Activated CD8-positive, alpha-beta memory T cell treated with anti-CD3 and anti-CD28 coated beads for 48 hours (primary cell): ENCODE data around the gene NCKAP5L.

Experiments used
- DNase-seq, 3 experiments: peaks; one replicate each; pipeline ENCODE4 v3.0.0-alpha.2; 2020; ENCODE audit warnings: low read depth in 2 of 3, low spot score in 2 of 3

The NCKAP5L gene

DNA sequence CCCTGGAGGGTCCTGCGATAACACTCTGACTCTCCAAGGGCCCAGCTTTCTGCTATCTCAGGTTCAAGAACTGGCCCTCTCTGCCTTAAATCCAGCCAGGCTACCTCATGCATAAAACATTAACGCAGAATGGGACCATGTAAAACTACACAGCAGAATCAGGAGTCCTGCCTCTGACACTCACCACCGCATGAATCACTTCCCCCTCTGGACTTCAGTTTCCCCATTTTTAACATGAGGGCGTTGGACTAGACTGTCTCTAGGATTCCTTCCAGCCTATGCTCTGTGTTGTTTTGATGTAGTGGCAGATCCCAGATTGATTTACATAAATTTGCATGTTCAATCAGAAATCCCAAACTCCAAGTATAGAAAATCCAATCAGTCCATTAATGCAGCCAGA is 3.3 kb downstream of the NCKAP5L start:
- DNase-seq = no peak

DNA sequence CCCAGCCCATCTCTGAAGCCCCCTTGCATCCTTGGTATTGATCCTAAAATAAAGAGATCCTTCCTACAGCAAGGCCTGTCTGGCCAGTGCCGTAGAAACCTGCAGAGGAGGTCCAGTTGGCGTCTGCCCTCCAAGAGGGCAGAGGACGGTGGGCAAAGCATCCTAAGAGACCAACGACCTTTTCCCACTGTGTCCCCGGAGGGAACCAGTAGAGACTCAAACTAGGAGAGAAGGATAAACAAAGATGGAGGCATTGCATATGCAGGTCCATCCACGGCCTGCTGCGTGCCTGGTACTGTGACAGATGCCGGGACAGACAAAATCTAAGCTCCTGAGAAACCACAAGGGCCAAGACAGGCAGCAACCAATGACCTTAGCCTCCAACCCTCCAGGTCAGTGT is 3.8 kb downstream of the NCKAP5L start:
- DNase-seq = no peak

DNA sequence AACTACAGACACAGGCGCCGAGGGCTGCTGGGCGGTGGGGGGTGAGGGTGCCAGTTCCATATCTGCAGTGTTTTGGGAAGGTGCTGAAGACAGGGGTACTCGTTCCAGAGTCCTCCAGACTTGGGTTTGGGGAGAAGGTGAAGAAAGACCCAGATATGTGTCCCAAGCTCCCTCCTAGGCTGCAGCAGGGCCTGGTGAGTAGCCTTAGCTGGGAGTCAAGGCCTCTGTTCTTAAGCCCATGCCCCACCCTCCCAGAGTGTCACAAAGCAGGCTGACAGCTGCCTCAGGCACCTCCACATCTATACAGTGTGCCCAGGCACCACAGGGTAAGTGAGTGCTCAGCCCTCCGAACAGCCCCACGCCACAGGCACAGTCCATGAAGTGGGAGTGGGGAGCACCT is 4.3 kb downstream of the NCKAP5L start:
- no peak for DNase-seq

DNA sequence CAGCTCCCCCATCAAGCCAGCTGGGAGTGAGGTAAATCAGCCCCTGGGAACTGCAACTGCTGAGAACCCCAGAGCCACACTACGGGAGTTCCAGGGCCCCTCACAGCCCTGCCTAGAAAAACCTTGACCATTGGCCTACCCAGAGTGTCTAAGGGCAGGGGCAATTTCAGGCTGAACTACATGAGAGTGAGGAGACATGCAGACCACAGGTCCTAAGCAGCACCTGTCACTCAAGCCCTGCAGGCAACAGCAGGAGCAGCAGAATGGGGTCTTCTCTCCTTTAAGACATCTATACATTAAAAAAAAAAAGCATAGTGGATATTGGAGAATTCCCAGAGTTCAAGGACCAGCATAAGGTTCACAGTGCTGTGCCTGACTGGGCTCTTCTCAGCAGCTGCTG is 4.9 kb downstream of the NCKAP5L start:
- DNase-seq = no peak

DNA sequence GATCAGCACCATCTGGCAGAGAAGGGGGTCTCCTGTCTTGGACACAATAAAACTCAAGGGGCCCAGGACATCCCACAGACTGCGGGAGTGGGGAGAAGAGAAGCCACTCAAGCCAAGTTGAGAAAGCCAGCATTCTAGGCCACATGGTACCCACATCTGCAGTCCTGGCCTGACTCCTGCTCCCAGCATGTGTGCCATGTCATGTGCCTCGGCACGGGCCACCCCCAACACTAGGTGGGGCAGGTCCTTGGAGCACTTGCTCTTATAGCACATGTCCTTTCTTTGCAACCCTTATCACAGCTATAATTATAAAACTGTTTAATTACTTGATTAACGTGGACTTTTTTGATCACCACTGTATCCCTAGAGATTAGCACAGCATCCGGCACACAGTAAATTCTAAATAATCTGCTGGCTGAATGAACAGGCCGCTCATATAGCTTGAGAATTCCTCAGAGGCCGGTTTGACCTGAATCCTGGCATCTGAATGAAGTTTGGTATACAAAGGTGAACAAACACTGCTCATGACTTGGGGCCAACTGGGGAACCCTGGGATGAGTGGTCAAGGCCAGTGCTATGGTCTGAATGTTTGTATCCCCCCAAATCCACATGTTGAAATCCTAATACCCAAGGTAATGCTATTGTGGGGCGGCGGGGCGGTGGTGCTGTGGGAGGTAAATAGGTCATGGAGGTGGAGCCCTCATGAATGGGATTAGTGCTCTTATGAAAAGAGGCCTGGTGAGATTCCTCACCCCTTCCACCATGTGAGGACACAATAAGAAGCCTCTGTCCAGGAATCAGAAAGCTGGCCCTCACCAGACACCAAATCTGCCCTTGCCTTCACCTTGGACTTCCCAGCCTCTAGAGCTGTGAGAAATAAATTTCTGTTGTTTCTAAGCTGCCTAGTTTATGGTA is 6.6 kb downstream of the NCKAP5L start:
- DNase-seq = no peak

DNA sequence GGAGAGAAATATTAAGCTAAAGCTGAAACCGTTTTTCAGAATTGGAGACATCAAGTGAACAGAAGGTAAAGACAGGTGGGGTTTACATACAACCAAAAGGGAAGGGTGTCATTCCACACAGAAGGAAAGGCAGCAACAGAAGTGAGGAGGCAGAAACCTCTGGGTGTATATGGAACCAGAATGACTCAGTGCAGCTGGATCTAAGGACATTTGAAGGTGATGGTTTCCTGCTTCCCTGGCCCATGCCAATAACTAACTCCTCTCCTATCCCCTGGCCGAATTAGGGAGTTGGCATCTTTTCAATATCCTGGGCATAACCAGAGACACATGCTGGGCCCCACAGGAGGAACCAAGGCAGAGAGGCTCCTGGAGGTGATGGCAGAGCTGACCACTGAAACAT is 8.4 kb downstream of the NCKAP5L start:
- DNase-seq = no peak

DNA sequence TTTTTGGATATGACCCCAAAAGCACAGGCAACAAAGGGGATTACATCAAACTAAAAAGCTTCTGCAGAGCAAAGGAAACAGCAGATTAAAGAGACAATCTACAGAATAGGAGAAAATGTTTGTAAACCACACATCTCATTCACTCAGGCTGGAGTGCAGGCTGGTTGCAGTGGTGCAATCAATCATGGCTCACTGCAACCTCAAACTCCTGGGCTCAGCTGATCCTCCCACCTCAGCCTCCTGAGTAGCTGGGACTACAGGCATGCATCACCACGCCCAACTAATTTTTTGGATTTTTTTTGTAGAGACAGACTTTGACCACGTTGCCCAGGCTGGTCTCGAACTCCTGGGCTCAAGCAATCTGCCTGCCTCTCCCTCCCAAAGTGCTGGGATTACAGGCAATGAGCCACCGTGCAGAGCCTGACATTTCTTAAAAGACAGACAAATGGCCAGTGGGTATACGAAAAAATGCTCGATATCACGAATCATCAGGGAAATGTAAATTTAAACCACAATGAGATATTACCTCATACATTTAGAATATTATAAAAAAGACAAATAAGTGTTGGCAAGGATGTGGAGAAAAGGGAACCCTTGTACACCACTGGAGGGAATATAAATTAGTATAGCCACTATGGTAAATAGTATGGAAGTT is 9.8 kb downstream of the NCKAP5L start:
- DNase-seq = no peak

DNA sequence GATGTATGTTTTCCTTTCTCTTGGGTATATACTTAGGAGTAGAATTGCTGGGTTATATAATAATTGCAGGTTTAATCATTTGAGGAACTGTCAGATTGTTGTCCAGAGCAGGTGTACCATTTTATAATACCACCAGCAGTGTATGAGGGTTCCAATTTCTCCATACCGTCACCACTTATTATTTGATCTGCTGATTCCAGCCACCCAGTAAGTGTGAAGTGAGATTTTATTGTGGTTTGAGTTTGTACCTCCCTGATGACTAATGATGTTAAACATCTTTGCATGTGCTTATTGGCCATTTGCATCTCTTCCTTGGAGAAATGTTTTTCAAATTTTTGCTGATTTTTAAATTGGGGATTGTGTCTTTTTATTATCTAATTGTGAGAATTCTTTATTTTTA is 15.1 kb downstream of the NCKAP5L start:
- DNase-seq = no peak

DNA sequence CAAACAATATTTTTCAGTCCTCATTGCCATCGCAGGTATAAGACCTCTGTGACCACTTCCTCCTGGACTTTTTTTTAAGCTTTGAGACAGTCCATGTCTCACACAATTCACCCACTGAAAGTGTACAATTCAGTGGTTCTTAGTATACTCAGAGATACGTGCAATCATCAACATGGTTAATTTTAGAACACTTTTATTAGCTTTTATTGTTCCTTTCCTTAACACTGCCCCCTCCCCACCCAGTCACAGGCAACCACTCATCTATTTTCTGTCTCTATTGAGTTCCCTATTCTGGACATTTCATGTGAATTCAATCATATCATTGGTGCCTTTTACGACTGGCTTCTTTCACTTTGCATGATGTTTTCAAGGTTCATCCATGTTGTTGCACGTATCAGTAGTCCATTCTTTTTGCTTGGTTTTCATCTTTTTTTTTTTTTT is 16.2 kb downstream of the NCKAP5L start:
- DNase-seq = no peak

DNA sequence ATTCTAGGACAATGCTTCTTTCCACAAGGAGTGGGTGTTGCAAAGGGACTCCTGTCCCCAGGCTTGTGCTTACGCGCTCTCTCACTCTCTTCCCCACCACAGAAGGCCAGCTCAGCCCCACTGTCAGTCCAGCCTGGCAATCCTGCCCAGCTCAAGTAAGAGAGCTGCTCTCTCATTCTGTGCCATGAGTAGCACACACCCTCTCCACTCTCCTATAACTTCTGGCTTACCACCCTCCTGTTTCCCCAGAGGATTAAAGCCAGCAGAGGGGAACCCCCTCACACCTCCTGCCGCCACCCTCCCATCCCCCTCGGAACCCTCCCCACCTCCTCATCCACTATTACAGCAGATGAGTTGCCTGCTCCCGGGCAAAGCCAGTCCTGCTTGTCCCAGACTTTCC is 17.1 kb downstream of the NCKAP5L start:
- no peak for DNase-seq

DNA sequence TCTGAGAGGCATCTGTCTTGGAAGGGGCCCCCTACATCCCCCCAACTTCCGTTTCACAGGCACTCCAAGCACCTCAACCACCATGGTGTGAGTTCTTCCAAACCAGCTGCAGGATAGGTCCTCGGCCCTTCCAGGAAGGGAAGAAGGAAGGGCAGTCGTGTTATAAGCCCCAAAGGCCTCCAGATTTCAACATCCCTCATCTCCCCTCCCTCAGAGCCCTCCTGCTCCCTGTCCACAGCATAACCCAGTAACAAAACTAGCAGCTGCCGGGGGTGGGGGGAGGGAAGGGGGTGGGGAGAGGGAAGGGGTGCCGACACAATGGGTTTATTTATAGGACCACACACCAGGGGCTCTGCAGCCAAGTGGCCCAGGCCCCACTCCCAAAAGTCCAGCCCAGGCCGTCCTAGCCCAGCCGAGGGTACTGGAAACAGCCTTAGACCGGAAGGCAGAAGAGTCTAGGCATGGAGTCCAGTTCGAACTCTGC is 18.3 kb downstream of the NCKAP5L start:
- no peak for DNase-seq

DNA sequence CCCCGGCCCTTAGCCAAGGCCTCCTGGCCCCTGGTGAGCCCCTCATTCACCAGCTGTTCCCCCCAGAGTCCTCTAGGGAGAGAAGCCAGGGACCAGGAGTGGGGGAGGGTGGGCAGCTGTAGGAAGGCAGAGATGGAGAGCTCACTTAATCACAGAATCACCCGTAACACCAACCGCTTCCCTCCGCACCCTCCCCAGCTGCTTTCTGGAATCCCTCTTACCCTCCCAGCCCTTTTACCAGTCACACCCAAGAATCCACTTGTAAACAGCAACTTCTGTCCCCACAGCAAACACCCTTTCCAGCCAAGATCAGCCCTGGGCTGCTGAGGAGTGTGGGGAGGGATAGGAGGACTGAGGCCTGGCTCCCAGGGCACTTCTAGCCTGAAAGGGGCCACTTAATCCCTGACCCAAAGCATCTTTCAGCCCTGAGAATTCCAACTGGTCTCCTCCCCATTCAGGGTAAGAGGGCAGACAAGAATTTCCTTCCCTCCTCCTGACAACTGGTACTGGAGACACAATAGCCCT is 18.8 kb downstream of the NCKAP5L start:
- DNase-seq = no peak

DNA sequence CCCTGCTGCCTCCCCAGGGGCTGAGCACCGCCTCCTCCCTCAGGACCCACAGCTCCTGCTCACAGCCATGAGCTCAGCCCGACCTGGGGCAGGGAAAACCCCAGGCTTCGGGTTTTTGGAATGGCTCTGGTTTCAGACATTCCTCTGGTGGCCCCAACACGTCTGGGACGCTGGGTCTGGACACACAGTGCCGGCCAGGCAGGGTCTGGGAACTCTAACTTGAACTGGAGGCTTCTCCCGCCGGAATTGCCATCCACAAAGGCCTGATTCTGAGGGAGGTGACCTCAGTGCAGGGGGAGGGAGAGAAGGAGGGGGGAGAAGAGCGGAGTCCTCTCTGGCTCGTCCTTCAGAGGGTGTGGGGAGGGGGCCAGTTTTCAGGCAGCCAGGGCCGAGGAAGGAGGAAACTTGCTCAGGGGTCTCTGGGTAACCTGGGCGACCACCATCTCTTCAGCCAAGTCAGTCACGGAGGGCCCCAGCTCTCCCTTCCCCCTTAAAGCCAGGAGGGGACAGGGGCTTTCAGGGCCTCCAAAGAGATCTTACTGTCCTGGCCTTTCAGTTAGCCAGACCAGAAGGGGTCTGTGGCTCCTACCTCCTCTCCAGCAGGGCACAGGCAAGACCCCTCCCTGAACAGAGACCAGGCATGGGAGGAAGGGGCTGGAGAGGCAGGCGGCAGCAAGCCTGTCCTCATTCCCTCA is 19.4 kb downstream of the NCKAP5L start:
- DNase-seq = no peak

DNA sequence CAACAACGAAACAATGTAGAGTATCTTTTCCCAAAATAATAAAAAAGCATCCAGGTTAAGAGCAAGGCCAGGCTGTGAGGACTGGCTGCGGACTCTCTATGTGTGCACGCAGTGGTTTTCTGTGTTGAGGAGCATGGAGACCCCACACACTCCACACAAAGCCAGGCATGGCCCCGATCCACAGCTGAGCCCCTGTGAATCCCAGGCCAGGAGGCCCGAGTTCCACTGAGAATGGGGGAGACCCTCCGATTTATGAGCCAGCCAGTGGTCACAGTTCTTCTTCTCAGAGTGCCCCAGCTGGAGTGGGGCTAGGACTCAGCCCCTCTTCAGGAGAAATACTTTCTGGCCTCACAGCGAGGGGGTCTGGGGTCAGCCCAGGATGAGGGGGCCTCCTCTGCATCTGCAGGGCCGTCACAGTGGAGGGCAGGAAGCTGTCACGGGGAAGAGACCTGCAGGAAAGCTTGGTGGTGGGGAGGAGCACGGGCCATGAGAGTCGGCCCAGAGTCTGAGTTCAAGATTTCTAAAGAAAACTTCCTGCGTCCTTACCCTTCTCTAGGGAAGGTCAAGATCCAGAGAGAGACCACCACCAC is 20.1 kb downstream of the NCKAP5L start:
- no peak for DNase-seq

DNA sequence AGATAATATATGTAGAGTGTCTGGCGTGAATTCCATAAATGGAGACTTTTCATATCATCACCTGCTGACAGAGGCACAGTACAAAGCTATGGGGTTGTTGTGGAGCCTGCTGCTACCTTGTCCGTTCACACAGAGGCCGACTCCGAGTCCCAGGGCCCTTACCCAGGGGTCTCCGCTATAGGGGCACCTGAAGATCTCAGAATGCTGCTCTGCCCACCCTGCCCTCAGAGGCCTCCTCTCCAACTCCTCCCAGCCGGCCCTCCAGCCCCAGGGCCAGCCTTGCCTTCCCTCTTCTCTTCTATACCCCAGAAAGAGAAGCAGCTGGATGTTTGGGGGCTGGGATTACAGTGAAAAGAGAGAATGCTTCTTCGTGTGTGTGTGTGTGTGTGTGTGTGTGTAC is 21.3 kb downstream of the NCKAP5L start:
- DNase-seq = no peak

DNA sequence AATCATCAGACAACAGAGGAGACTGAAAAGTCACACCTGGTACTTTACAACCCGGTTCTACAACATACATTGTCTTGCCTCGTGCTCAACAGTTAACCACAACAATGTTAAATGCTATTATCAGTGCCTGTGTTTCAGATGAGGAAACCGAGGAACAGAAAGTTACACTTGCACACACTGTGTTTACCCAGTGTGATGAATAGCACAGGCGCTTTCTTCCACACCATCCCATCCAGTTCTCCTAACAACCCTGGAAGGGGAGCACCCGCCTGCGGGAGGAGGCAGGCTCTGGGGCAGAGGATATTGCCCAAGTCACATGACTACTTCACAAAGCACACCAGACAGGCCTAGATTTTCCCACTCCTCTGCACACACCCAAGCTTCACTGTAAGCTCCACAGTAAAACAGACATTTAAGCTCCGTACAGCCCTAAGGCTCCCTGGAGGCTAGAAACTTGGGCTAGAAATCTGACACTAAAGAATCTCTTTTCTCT is 21.8 kb downstream of the NCKAP5L start:
- DNase-seq = no peak

DNA sequence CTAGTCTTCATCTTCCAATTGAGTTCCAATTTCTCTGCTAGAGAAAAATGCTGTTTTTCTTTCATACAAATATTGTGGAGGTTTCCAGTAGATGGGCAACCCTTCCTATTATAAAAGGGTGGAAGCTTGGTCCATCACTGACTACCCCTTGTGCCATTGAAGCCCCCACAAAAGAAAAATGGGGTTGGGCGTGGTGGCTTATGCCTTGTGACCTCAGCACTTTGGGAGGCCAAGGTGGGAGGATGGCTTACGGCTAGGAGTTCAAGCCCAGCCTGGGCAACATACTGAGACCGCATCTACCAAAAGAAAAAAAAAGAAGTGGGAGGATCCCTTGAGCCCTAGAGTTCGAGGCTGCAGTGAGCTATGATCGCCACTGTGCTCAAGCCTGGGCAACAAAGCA is 22.8 kb downstream of the NCKAP5L start:
- DNase-seq = no peak

DNA sequence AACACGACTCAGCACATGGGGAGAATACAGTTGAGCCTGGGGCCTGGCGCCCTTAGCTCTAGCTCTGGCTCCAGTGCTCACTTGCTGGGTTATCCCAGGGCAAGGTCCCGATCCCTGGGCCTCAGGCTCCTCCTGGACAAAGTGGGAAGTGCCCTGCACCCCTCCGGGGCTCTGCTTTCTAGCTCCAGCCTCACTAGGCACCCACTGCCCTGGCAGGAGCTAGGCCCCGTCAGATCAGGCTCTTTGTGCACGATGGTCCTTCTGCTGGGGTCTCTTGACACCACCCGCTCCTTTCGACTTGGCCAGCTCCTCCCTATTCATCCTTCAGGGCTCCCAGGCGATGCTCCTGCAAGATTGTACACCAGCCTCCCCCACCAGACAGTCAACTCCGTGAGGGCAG is 23.4 kb downstream of the NCKAP5L start:
- DNase-seq = no peak

DNA sequence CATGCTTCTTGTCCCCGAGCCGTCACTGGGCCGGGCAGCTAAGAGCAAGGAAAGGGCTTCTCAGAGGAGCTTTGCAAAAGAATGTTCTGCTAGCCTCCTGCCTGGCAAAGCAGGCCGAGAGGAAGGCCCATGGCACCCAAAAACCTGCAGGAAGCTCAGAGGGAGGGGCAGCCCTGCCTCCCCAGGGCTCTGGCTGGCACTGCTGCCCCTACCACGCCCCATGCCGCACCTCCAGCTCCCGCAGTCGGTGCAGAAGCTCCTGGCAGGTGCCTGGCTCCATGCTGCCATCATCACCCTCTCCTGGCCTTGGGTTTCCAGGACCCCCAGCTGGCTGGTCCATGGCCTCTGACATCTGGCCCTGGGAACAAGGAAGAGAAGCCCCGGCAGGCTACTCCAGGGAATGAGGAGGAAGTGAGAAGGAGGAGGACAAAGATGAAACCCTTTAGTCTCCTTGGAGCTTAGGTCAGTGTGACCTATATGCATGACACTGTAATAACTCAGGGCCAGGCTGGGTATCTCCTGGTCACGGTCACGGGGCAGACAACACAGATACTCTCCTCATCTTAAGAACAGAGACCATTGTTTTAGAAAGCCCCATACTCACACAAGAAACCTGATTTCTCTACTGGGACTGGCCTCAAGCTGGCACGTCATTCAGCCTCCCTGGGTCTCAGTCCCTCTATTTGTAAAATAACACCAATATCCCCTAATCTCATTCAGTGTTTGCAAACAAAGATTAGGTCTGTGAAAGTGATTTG is 24.3 kb downstream of the NCKAP5L start:
- DNase-seq = no peak
